Esophagus mucosa (tissue), 1 donor: ENCODE data around the gene SV2B. TPM values are rescaled to one million over a fixed set of nuclear protein-coding genes. Genes with fewer than 3 reads are reported as not detected.

ENCODE experiments used
- ATAC-seq: fragments of 200-7000 bp; cut with Tn5 transposase; one replicate; pipeline ENCODE4 v1.9.1; 2020
- total RNA-seq: library from RNA; stranded (reverse); gene quantifications from one replicate; pipeline ENCODE4 v1.2.4, GENCODE V29; 2023
- donor health status: DM: yes; HTN: yes; CAD: no.

Gene SV2B
- total RNA-seq, 1 donor from 2014 or later = 0.28 TPM

GRCh38 chr15:91142106-91142744 is 42.2 kb downstream of the SV2B start:
- no peak for ATAC-seq

GRCh38 chr15:91142946-91143345 is 42.9 kb downstream of the SV2B start:
- no peak for ATAC-seq

- peak; percentile 63 for ATAC-seq
These were observed 46.7 kb downstream of the SV2B start for GRCh38 chr15:91146728-91147127.

GRCh38 chr15:91148243-91148642 is 48.2 kb downstream of the SV2B start:
- ATAC-seq = no peak

GRCh38 chr15:91150502-91151160 is 50.6 kb downstream of the SV2B start:
- ATAC-seq = no peak

GRCh38 chr15:91151781-91152563 is 51.9 kb downstream of the SV2B start:
- ATAC-seq = no peak

- ATAC-seq = no peak
These were observed 53.0 kb downstream of the SV2B start for GRCh38 chr15:91152896-91153581.

- ATAC-seq = no peak
These were observed 53.9 kb downstream of the SV2B start for GRCh38 chr15:91153954-91154353.

GRCh38 chr15:91156175-91156726 is 56.2 kb downstream of the SV2B start:
- no peak for ATAC-seq

- ATAC-seq = no peak
These were observed 58.6 kb downstream of the SV2B start for GRCh38 chr15:91158415-91159394.

- no peak for ATAC-seq
These were observed 65.8 kb downstream of the SV2B start for GRCh38 chr15:91165850-91166249.

- no peak for ATAC-seq
These were observed 68.4 kb downstream of the SV2B start for GRCh38 chr15:91168457-91168856.

- no peak for ATAC-seq
These were observed 71.3 kb downstream of the SV2B start for GRCh38 chr15:91171334-91171733.

- ATAC-seq = no peak
These were observed 82.0 kb downstream of the SV2B start for GRCh38 chr15:91182101-91182500.

- ATAC-seq = no peak
These were observed 83.5 kb downstream of the SV2B start for GRCh38 chr15:91183596-91183995.

GRCh38 chr15:91184441-91184840 is 84.4 kb downstream of the SV2B start:
- no peak for ATAC-seq

GRCh38 chr15:91186904-91187656 is 87.0 kb downstream of the SV2B start:
- no peak for ATAC-seq

- ATAC-seq = no peak
These were observed 92.2 kb downstream of the SV2B start for GRCh38 chr15:91192285-91192684.

- no peak for ATAC-seq
These were observed 92.8 kb downstream of the SV2B start for GRCh38 chr15:91192690-91193377.

GRCh38 chr15:91193378-91193720 is 93.3 kb downstream of the SV2B start:
- ATAC-seq = no peak
